Activated CD8-positive, alpha-beta memory T cell treated with anti-CD3 and anti-CD28 coated beads for 48 hours (primary cell): Measurements from ENCODE around the gene KIF2C.
"Not testable (repeated sequence)": the region's sequence is repeated elsewhere in the genome, so short reads cannot be mapped to it uniquely, and the experiment has no call there.

Experiments used
- DNase-seq, 3 experiments: peaks; one replicate each; pipeline ENCODE4 v3.0.0-alpha.2; 2020; ENCODE audit warnings: low read depth in 2 of 3, low spot score in 2 of 3

KIF2C gene

GRCh38 chr1:44718091-44718490, 21.5 kb upstream of the KIF2C start:
- DNase-seq = no peak

GRCh38 chr1:44719318-44719717, 20.3 kb upstream of the KIF2C start:
- no peak for DNase-seq

GRCh38 chr1:44720281-44720680, 19.4 kb upstream of the KIF2C start:
- no peak for DNase-seq

GRCh38 chr1:44721485-44722361, 17.9 kb upstream of the KIF2C start:
- DNase-seq = peak in 1 of 3 experiments; percentile 77

GRCh38 chr1:44723064-44723463, 16.6 kb upstream of the KIF2C start:
- no peak for DNase-seq

GRCh38 chr1:44723496-44724295, 15.9 kb upstream of the KIF2C start:
- no peak for DNase-seq

GRCh38 chr1:44724296-44724954, 15.2 kb upstream of the KIF2C start:
- DNase-seq = no peak

GRCh38 chr1:44724955-44725698, 14.5 kb upstream of the KIF2C start:
- DNase-seq = no peak

GRCh38 chr1:44730741-44731512, 8.7 kb upstream of the KIF2C start, which contains the start of gene RNU5D-1:
Gene RNU5D-1 (minus strand): TSS chr1:44731170.
- DNase-seq = peak in 2 of 3 experiments; percentile 73 to 91

- no peak for DNase-seq
Measured at GRCh38 chr1:44733365-44733764, 6.3 kb upstream of the KIF2C start.

- DNase-seq = no peak
Measured at GRCh38 chr1:44733784-44734183, 5.9 kb upstream of the KIF2C start.

GRCh38 chr1:44735992-44736391, 3.6 kb upstream of the KIF2C start:
- DNase-seq = no peak

- not testable (repeated sequence) for DNase-seq
Measured at GRCh38 chr1:44738953-44739306, 707 bp upstream of the KIF2C start.

- DNase-seq = no peak
Measured at GRCh38 chr1:44740179-44740617, 561 bp downstream of the KIF2C start.

- DNase-seq = no peak
Measured at GRCh38 chr1:44743211-44743610, 3.6 kb downstream of the KIF2C start.

- DNase-seq = no peak
Measured at GRCh38 chr1:44747878-44748277, 8.2 kb downstream of the KIF2C start.

- no peak for DNase-seq
Measured at GRCh38 chr1:44757420-44757819, 17.8 kb downstream of the KIF2C start.

- no peak for DNase-seq
Measured at GRCh38 chr1:44759077-44759476, 19.4 kb downstream of the KIF2C start.

GRCh38 chr1:44760876-44761275, 21.2 kb downstream of the KIF2C start:
- no peak for DNase-seq

- DNase-seq = not testable (repeated sequence)
Measured at GRCh38 chr1:44766421-44766820, 26.8 kb downstream of the KIF2C start.
